GM11168 (cell line): ENCODE data around the gene CISTR.
"Not testable (repeated sequence)": the region's sequence is repeated elsewhere in the genome, so short reads cannot be mapped to it uniquely, and the experiment has no call there.

Experiments
- in situ Hi-C: fragments of 300-500 bp; cut with MboI; formaldehyde crosslinking; loops from one replicate; pipeline ENCODE4 v1.12.0; 2022; ENCODE audit warnings: low sequenced_read_pairs; ENCODE audit not compliant: unreplicated experiment

The CISTR gene

DNA sequence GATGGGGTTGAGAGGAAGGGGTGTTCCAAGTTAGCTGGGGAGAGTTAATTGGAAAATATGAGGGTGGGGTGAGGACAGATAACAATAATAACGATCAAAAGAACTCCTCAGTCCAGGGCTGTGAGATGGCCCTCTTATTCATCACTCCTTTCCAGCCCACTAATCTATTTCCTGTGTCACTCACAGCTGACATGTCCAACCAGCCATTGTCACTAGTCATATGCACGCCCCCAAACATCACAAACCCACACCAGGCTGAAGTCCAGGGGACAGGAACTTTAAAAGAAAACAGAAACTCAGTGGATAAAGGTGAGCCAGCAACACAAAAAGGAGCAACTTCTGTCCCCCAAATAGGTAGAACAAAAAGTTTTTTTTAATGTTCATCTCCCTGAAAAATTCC lies 25.4 kb downstream of the CISTR start:
- in situ Hi-C loops, result no loop called here

DNA sequence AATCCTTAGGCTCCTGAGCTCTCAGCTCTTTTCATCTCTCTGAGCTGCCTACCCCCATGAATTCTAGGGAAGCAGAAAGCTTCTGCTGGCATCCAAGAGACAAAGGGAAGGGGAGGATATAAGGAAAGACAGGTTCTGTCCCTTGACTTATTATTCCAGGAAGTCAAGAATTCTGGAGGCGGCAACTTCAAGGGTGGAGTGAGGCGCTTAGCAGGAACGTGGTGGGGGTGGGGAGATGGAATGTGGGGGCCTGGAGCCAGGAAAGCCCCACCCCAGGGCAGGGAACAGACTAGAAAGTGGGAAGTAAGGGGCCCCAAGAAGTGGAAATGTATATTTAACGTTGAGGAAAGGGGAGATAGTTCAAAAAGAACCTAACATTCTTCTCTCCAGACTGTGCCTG lies 26.0 kb downstream of the CISTR start:
- in situ Hi-C loops, result no loop called here

DNA sequence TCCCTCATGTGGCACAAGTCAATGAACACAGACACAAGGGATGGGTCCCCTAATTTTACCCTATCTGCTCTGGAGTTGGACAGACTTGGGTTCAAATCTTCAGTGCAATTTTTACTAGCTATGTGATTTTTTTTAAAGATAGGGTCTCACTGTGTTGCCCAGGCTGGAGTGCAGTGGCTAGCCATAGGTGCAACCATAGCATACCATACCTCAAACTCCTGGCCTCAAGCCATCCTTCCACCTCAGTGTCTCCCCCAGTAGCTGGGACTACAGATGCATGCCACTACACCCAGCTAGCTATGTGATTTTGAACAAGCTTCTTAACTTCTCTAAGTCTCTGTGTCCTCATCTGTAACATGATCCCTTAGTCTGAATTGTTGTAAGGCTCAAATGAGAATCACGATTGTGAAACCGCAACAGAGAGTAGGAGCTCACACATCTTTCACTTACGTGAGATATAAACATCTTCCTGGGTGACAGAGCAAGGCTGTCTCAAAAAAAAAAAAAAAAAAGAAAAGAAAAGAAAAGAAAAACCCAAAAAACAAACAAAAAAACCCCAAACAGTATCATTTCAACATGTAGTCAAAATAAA lies 29.2 kb downstream of the CISTR start:
- in situ Hi-C loops, result no loop called here

- in situ Hi-C loops, result no loop called here
Measured at GRCh38 chr12:53720946-53721345, 30.8 kb downstream of the CISTR start.

DNA sequence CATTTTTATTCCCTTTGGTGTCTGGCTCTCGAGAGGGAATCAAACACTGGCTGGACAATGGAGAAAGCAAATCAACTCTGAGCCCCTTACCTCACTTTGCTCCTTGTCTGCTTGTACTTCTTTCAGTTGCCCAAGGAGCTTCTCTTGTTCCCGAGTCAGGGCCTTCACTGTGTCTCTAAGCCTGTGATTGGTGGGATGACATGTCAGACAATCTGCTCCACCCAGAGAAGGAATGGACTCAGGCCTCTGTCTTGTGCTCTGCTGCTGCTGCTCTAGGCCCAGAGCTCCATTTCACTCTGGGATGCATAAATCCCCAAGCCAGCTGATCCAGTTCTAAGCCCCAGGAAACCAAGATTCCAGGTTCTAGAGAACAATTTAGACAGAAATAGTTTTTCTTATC lies 32.1 kb downstream of the CISTR start:
- in situ Hi-C loops, result no loop called here

GRCh38 chr12:53718567-53718966 lies 33.2 kb downstream of the CISTR start:
- in situ Hi-C loops, result not testable (repeated sequence)

GRCh38 chr12:53717319-53717718 lies 34.5 kb downstream of the CISTR start:
- in situ Hi-C loops, result no loop called here

DNA sequence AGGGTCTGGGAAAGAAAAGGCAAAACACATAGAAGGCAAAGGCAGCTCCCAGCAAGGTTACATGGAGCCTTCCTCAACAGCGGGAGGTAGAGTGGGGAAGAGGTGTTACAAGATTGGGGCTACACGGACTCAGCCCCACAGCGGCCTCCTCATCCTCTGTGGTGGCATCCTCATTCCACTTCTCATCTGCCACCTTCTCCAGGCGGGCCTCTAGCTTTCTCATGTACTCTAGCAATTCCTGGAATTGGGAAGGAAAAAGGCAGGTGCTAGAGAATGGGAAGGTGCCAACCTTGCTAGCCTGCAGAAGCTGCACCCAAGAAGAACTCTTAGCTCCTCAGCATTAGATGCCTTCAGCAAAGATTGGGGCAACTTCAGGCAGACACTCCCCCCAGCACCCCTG lies 37.8 kb downstream of the CISTR start:
- in situ Hi-C loops, result no loop called here

- in situ Hi-C loops, result no loop called here
Measured at GRCh38 chr12:53713516-53713915, 38.3 kb downstream of the CISTR start.

- in situ Hi-C loops, result no loop called here
Measured at GRCh38 chr12:53712059-53712643, 39.6 kb downstream of the CISTR start.

DNA sequence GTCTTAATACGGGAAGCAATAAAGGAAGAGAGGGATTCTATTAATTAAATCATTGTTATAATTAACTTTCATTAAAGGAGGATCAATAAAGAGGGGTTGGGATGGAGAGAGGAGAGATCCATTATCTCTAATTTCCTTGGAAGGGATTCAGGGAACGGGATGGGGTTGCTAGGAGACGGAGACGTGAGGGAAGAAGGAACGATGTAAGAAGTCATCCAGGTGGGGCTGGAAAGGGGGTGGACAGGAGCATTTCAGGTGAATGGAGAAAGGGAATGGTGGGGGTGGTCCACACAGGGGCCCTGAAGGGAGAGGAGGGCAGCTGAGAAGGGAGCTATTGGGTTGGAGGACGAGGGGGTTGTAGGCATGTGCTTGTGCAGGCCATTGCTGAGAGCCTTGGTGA lies 41.7 kb downstream of the CISTR start:
- in situ Hi-C loops, result no loop called here

GRCh38 chr12:53709671-53710070 lies 42.1 kb downstream of the CISTR start:
- in situ Hi-C loops, result no loop called here

DNA sequence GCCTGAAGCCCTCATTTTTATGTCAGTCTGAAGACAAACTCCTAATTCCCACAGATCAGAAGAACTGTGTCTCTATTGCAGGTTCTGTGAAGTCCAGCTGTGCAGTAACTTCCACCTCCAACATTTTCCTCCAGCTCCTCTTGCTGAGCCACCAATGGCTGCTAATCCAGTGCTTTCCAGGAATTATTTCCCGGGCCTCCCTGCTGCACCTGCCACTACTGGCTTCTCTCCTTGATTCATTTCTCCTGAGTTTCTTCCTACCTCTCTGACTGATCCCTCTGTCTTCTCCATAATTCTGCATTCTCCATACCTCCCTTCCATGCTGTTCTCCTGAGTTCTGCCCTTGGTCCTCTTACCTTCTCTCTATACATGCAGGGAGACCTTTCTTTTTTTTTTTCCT lies 45.7 kb downstream of the CISTR start:
- in situ Hi-C loops, result no loop called here

DNA sequence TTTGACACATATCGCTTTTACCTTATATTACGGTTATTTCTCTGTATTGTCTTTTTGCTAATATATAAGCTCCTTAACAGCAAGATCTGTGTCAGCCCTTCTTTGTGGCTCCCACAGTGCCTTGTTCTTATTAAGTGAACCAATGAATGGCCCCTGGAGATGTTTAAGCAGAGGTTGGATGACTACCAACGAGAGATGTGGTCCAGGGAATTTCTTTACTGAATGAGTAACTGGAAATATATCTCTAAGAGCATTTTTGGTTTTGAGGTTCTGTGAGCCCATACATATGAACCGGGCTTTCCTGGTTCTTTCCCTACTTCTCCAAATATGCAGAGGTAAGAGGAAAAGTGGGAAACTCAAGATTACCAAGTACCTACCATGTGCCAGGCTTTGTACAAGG lies 48.0 kb downstream of the CISTR start:
- in situ Hi-C loops, result loop anchor here (5.0 kb wide), 1 partner anchor 39 kb away; no protein-coding TSS in a partner anchor

GRCh38 chr12:53701518-53702264 lies 50.1 kb downstream of the CISTR start:
- in situ Hi-C loops, result loop anchor here (5.0 kb wide), 1 partner anchor 41 kb away; no protein-coding TSS in a partner anchor

DNA sequence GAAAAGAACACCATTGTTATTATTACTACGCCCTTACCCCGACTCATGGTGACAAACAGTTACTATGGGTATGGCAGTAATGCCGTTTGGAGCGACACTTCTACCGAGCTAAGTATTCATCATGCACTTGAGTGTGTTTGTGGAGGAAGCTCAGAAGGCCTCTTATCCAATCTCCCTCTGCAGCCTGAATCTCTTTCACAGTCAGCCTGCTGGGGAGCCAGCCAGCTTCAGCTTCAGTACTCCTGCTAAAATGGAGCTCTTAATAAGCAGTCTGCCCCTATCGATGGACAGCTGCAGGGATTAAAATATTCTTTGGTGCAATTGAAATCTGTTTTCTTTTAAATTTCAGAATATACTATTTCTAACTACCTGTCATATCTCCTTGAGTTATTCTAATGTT lies 51.2 kb downstream of the CISTR start:
- in situ Hi-C loops, result loop anchor here (5.0 kb wide), 1 partner anchor 42 kb away; no protein-coding TSS in a partner anchor

DNA sequence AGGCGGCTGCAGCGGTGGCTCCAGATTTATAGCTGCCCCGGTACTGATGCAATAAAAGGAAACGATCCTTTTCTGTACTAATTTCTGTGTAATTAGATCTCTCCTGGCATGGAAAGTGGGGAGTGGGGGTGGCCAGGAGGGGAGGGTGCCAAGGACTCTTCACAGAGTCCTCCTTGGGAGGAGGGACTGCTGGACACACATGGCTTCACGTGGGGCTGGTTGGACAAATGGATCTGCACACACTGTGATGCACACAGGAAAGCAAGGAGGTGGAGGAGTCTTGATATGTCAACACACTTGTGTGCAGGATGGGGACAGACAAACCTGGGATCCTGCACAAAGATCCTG lies 52.1 kb downstream of the CISTR start:
- in situ Hi-C loops, result loop anchor here (5.0 kb wide), 1 partner anchor 43 kb away; no protein-coding TSS in a partner anchor

GRCh38 chr12:53698948-53699677 lies 52.7 kb downstream of the CISTR start:
- in situ Hi-C loops, result no loop called here

DNA sequence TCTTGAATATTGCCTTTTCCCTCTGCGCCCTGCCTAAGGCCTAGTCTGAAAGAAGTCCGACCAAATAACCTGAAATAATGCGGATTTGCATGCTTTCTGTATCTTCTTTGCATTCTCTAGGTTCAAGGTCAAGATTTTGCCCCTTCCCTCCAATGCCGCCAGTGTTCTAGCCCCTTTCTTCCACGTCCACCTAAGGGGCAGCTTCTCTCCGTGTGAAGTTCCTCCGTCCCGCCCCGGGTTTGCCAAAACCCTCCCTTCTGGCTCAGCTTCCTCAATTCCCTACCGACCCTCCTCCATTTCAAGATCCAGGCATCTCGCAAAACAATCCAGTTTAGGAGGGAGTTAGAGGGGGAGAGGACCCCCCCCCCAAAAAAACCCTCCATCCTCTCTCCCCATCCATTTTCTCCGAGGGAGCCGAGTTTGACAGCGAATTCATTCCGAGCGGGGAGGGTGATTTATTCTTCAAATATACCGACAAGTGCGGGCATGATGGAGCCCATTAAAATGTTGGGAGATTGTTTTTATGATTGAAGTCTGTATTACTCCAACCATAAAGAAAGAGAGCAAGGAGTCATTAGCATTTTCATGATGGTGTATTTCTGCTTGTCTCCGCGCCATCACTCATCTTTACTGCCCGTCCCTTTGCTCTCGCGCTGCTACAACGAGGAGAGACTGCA lies 55.0 kb downstream of the CISTR start:
- in situ Hi-C loops, result no loop called here
